GM18861 (cell line): ENCODE data around the gene PRPH.
"Not testable (repeated sequence)": the region's sequence is repeated elsewhere in the genome, so short reads cannot be mapped to it uniquely, and the experiment has no call there.

Experiments used
- ATAC-seq: cut with Tn5 transposase; IDR thresholded peaks from one replicate; pipeline ENCODE4 v1.9.1; 2021; ENCODE audit not compliant: unreplicated experiment

Gene PRPH

DNA sequence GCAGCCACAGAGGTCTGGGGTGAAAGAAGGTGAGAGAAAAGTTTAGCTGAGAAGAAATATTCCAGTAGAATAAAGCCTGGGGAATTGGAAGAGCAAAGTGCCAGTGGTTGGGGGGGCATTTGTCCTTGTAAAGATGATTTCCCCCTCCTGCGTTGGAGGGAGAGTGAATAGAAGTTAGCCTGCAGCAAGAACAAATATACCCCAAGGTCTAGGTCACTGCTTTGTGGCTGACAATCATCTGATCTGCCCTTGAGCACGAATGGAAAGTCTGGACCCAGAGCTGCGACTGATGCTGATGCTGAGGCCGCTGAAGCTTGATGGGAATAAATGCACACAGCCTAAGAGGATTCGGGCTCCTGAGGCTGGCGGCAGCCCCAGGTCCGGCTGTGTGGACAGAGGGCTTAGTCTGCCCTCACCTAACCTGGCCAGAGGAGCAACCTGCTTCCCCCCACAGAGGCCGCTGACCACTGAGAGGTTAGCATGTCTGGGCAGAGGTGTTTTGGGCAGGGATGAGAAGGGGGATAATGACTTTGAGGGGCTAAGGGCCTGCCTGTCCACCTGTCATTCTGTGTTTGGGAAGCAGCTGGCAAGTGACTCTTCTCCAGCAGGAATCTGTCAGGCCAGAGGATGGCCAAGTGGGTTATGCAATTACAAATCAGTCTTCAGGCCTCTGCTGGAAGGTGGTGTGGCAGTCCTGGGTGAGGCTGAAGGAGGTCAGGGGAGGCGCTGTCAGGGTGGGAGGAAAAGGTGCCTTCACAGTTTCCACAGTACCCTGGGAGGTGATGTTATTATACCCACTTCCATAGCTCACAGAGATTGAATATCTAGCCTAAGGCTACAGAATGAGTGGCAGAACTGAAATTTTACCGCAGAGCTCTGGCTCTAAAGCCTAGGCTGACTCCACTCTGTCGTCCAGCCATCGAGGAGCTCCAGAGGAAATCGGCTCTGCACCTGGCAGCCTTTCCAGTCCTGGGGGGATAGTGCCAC is 18.4 kb upstream of the PRPH start:
- ATAC-seq: no peak

DNA sequence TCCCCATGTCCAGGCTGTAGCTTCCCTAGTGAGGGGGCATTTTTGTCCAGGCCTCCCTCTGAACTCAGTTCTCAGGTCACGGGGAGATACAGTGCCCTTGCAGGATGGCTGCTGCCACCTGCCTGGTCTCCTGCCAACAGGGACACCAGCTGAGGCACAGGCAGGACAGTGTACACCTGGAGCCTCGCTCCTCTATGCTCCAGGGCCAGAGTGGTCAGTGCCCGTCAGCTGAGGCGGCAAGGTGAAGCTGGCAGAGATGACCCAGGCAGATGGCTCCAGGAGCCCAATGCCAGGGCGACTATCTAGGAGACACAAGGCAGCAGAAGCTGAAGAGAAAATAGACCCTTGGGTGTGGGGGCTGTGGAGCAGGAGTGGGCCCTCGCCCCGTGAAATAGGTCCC is 17.5 kb upstream of the PRPH start:
- no peak for ATAC-seq

GRCh38 chr12:49279706-49280159 is 15.2 kb upstream of the PRPH start:
- ATAC-seq: no peak

DNA sequence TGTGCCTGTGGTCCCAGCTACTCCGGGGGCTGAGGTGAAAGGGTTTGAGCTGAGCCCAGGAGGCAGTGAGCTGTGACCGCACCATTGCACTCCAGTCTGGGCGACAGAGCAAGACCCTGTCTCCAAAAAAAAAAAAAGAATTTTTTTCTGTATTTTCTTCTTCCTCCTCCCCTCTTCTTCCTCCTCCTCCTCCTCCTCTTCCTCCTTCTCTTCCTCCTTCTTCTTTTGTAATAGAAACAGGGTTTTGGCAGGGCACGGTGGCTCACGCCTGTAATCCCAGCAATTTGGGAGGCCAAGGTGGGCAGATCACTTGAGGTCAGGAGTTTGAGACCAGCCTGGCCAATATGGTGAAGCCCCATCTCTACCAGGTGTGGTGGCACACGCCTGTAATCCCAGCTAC is 14.4 kb upstream of the PRPH start:
- not testable (repeated sequence) for ATAC-seq

- no peak for ATAC-seq
Measured at GRCh38 chr12:49282302-49282701, 12.6 kb upstream of the PRPH start.

DNA sequence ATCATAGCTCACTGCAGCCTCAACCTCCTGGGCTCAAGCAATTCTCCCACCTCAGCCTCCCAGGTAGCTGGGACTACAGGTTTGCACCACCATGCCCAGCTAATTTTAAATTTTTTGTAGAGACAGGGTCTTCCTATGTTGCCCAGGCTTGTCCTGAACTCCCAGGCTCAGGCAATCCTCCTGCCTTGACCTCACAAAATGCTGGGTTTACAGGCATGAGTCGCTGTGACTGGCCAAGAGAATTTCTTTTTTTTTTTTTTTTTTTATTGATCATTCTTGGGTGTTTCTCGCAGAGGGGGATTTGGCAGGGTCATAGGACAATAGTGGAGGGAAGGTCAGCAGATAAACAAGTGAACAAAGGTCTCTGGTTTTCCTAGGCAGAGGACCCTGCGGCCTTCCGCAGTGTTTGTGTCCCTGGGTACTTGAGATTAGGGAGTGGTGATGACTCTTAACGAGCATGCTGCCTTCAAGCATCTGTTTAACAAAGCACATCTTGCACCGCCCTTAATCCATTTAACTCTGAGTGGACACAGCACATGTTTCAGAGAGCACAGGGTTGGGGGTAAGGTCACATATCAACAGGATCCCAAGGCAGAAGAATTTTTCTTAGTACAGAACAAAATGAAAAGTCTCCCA is 12.1 kb upstream of the PRPH start:
- ATAC-seq: not testable (repeated sequence)

GRCh38 chr12:49283541-49284429 is 11.2 kb upstream of the PRPH start:
- ATAC-seq: no peak

- no peak for ATAC-seq
Measured at GRCh38 chr12:49284672-49285071, 10.3 kb upstream of the PRPH start.

- no peak for ATAC-seq
Measured at GRCh38 chr12:49287876-49288275, 7.1 kb upstream of the PRPH start.

DNA sequence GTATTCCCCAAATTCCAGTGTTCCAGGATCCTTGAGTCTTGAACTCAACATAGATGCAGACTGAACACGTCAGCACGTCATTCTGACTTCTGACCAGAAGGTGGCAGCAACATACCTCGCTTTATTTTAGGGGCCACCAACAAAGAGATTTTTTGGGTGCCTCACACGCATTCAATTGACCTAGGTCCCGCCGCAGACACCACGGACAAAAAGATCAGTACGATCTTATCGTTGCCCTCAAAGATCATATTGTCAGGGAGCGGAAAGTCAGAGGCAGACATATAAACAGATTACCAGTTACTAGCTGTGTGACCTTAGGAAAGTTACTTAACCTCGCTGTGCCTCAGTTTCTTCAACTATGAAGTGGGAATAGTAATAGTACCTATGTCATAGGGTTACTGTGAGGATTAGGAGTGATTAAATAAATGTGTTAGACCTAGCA is 6.5 kb upstream of the PRPH start:
- ATAC-seq: no peak

GRCh38 chr12:49288922-49289555 is 5.9 kb upstream of the PRPH start:
- ATAC-seq: no peak

GRCh38 chr12:49292729-49293055 is 2.3 kb upstream of the PRPH start:
- no peak for ATAC-seq

GRCh38 chr12:49293056-49293956 is 1.6 kb upstream of the PRPH start:
- ATAC-seq: no peak

DNA sequence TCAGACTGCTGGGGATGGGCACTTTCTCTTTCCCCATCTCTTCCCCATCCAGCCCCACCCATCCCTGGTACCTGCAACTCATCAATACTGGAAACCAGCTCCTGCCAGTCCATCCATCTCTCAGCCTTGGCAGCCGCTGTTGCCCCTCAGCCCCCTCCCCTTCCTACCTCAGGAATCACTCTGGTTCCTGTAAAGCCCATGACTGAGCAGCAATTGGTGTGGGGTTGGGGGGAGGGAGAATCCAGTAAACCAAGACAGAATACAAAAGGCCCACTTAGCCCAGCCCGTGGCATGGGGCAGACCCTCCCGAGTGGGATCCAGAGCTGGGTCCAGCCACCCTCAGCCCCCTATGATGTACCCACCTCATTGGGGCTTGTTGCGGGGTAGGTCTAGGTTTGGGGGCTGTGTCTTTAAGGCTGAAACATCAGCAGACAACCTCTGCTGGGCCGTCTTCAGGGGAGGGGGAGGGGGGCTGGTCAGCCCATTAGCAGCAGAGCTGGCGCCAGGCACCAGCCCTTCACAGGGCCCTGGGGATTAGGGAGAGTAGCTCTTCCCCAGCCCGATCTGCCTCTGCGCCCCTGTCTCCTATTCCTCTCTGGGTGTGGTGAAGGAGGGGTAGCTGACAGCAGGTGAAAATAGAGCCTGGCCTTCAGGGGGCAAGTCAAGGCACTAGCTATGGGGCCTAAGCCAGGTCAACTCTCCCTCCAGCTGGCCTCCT is 702 bp upstream of the PRPH start:
- no peak for ATAC-seq

DNA sequence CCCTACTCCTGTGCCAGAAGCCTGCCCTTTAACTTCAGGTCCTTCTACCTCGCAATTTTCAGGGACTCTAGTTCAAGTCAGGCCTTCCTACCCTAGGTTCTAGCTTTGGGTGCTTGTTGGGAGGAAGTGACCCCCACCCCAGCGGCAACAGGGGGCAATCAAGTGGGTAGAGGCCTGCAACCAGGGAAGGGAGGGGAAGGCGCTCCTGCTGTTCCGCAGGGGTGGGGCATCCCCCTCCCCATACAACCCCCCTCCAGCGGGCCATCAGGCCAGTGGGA is 204 bp upstream of the PRPH start:
- no peak for ATAC-seq

DNA sequence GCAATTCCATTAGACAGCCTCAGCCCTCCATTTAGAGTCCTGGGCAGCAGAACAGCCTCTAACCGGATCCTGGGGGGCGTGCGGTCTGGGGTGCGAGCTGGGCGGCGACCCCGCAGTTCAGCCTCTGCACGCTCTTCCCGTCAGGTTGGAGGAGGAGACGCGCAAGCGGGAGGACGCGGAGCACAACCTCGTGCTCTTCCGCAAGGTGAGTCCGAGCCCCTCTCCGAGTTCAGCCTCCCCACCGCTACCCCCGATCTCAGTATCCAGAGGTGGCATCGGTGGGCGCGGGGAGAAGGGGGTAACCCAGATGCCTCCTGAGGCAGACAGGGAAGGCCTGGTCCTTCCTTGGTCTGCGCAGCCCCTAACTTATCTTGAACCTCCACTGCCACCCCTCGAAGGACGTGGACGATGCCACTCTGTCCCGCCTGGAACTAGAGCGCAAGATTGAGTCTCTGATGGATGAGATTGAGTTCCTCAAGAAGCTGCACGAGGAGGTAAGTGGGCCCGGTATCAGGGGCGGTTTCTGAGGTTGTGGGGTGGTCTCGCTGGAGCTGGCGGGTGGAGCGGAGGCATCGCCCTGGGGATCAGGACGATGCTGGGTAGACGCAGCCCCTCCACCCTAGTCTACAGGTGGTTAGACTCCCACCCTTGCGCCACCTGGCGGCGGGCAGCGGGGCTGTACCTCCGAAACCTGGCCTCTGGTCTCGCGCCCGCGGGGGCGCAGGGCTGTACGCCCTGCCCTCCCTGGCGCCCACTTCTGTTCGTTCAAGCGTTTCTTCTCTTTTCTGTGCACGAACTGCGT is 1.3 kb downstream of the PRPH start:
- no peak for ATAC-seq

DNA sequence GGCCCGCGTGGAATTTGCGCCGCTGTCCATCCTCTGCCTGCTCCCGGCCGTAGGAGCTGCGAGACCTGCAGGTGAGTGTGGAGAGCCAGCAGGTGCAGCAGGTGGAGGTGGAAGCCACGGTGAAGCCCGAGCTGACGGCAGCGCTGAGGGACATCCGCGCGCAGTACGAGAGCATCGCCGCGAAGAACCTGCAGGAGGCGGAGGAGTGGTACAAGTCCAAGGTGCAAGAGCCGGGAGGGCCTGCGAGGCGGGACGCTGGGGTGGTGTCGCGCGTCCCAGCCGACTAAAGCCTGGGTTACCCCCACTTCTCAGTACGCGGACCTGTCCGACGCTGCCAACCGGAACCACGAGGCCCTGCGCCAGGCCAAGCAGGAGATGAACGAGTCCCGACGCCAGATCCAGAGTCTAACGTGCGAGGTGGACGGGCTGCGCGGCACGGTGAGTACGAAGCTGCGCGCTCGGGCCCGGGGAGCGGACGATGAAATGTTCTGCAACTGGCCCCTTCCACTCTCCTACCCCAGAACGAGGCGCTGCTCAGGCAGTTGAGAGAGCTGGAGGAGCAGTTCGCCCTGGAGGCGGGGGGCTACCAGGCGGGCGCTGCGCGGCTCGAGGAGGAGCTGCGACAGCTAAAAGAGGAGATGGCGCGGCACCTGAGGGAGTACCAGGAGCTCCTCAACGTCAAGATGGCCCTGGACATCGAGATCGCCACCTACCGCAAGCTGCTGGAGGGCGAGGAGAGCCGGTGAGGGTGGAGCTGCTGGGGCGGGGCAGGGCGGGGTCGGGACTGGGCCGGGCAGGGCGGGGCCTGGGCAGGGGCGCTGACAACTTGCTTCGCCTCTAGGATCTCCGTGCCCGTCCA is 2.1 kb downstream of the PRPH start:
- no peak for ATAC-seq

DNA sequence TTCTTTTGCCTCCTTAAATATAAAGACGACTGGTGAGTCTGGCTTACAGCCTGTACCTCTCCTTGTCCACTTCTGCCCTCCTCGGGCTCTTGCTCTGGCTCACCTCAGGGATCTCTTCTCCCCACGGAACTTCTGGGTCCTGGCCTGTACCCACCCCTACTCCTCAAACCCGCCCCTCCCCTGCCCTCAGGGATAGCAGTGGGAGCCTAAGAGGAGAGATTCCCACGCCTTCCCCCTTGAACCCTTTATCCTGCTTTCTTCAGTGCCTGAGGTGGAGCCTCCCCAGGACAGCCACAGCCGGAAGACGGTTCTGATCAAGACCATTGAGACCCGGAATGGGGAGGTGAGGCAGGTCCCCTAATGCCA is 2.7 kb downstream of the PRPH start:
- no peak for ATAC-seq
